ENCODE results near the gene FNIP2.

FNIP2 gene

DNA sequence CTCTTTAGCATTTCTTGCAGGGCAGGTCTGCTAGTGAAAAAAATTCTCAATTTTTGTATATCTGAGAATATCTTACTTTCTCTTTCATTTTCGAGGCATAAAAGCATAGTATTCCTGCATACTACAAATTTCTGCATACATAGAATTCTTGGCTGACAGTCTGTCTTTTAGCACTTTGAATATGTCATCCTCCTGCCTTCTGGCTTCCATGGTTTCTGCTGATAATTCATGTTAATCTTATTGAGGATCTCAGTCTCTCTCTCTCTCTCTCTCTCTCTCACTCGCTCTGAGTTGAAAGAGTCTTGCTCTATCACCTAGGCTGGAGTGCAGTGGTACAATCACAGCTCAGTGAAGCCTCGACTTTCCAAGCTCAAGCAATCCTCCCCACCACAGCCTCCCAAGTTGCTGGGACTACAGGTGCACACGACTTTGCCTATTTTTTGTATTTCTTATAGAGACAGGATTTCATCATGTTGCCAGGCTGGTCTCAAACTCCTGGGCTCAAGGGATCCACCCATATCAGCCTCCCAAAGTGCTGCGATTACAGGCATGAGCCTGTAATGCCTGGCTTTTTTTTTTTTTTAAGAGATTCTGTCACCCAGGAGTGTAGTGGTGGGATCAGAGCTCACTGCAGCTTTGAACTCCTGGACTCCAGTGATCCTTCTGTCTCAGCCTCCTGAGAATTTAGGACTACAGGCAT lies 161.3 kb downstream of the FNIP2 start:
- FAIRE-seq (no peak), DNase-seq (ENCODE audit: insufficient read length, low spot score) (no peak)
- TF ChIP-seq, protein P1, sequence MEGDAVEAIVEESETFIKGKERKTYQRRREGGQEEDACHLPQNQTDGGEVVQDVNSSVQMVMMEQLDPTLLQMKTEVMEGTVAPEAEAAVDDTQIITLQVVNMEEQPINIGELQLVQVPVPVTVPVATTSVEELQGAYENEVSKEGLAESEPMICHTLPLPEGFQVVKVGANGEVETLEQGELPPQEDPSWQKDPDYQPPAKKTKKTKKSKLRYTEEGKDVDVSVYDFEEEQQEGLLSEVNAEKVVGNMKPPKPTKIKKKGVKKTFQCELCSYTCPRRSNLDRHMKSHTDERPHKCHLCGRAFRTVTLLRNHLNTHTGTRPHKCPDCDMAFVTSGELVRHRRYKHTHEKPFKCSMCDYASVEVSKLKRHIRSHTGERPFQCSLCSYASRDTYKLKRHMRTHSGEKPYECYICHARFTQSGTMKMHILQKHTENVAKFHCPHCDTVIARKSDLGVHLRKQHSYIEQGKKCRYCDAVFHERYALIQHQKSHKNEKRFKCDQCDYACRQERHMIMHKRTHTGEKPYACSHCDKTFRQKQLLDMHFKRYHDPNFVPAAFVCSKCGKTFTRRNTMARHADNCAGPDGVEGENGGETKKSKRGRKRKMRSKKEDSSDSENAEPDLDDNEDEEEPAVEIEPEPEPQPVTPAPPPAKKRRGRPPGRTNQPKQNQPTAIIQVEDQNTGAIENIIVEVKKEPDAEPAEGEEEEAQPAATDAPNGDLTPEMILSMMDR (IDR thresholded peaks at IDR 0.05; ENCODE audit: insufficient read depth, missing control alignments): no peak

DNA sequence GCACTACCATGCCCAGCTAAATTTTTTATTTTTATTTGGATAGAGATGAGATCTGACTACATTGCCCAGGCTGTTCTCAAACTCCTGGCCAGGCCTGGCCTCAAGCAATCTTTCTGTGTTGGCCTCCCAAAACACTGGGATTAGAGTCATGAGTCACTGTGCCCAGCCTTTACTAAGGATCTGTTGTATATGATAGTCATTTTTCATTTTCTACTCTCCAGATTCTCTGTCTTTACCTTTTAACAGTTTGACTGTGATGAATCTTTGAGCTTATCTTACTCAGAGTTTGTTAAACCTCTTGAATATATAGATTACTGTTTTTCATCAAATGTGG lies 161.8 kb downstream of the FNIP2 start:
- TF ChIP-seq, protein P1 (IDR thresholded peaks at IDR 0.05; ENCODE audit: insufficient read depth, missing control alignments): no peak
- DNase-seq (ENCODE audit: insufficient read length, low spot score): no peak
- no peak for FAIRE-seq

DNA sequence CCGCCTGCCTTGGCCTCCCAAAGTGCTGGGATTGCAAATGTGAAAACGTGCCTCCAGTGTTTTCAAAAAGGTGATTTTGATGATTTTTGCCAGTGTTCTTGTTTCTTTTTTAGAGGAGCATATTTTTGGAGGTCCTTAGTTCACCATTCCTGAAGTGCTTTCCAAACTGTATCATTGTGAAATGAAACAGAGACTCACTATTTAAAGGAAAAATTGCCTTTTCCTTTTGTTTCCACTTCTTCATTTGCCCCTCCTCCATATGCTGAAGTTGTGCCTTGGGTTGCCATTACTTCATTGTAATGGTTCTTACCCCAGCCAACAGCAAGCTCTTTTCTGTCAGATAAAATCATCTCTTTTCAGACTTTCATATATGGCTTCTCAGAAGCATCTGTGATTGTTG lies 164.4 kb downstream of the FNIP2 start:
- TF ChIP-seq, protein P1 (IDR thresholded peaks at IDR 0.05; ENCODE audit: insufficient read depth, missing control alignments): no peak
- FAIRE-seq: no peak
- DNase-seq (ENCODE audit: insufficient read length, low spot score): no peak

DNA sequence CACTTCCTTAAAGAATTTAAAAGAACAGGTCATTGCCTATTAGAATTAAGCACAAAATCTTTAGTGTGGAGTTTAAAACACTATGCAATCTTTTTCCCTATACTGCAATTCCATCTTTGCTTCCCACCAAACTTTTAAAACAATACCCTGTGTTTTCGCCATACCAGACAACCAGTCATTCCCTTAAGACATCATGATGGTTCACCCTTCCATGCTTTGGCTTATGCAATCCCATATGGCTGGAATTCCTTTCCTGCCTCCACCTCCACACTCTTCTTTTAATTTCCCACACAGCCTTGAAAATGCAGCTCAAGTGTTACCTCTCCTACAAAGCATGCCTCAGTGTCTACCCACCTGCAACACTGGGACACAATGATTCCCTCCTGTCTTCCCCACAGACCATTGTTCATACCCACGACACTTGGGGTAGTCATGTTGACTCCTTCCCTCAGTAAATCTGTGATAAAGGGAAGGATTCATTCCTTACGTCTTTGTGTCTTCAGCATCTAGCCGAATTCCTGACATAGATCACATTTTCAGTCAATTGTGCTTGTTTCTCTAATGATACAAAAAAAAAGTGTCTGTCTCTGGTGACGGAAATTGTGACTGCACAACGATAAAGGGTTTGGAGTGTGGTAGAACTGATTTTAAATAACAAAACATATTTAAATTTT lies 166.3 kb downstream of the FNIP2 start:
- TF ChIP-seq, protein P1 (IDR thresholded peaks at IDR 0.05; ENCODE audit: insufficient read depth, missing control alignments): no peak
- DNase-seq (ENCODE audit: insufficient read length, low spot score): no peak
- no peak for FAIRE-seq

DNA sequence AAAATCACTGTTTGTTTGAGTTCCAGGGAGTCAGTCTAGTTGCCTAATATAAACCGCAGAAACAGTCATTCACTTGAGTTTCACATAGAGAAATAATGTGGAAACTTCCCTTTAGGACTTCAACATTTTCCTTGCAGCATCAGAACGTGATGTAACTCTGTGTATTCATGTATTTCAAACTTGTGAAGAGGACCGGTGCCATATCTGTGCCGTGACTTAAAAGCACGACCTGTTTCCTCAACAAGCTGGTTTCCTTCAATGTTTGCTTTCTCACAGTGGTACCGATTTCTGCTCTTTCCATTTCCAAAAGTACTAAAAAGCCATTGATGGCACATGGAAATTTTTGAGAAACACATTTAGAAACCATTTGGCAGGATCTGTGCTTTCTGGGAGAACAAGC lies 167.4 kb downstream of the FNIP2 start:
- TF ChIP-seq, protein P1 (IDR thresholded peaks at IDR 0.05; ENCODE audit: insufficient read depth, missing control alignments): no peak
- FAIRE-seq (no peak), DNase-seq (ENCODE audit: insufficient read length, low spot score) (no peak)

DNA sequence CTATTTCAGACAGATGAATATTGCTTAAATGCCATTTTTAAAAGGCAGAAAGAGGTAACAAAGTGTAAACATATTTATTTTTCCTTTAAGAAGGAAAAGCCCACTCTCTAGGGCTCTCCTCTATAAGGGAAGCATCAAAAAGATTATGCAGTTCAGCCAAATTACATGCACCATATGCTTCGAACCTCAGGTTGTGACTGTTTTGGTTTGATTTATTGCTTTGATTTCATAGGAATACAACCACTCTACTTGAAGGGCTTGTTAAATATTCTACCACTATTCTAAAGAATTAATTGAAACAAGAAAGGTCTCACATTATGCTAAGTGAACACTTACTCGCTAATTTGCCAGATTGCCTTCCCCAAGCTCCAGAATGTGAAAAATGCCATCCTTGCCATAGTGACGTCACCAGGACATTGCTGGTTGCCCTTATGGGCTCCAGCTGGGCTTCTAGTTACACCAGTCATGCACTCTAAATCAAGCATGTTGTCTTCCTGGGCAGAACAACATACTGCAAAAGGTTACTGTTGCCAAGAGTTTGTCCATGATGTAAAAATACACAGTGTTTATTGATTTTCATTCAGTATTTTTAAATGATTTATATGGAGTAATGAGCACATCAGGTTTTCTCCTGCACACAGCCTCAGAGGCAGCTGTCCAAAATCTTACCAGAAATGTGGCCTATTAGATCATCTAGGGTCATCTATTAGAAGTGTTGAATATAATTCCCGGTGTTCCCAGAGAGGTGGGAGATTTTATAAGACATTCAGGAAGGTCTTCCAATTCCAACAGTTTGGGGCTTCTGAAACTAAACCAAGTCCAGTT lies 169.6 kb downstream of the FNIP2 start:
- TF ChIP-seq, protein P1 (IDR thresholded peaks at IDR 0.05; ENCODE audit: insufficient read depth, missing control alignments): no peak
- DNase-seq (ENCODE audit: insufficient read length, low spot score) (no peak), FAIRE-seq (no peak)

Measured in D721Med (cell line).